Measurements from ENCODE around the gene PLEKHA8. TPM values are rescaled to one million over a fixed set of nuclear protein-coding genes. Genes with fewer than 3 reads are reported as not detected.
A peak's percentile ranks its signal among the peaks of the same experiment; 100 is the strongest.

The PLEKHA8 gene
- total RNA-seq, 2 donors from 2014 or later, result 11.7 to 14.9 TPM

- no peak overlapping the region for H3K27ac ChIP-seq
- H3K36me3 ChIP-seq, result no peaks in the 10 kb centered on the region
- H3K4me3 ChIP-seq, result no peak overlapping the region
- no peaks in the 10 kb centered on the region for H3K27me3 ChIP-seq
- H3K4me1 ChIP-seq, result no peaks in the 10 kb centered on the region
- intact Hi-C loops (cut with DNase I), result no loop called here
- H3K9ac ChIP-seq (ENCODE audit: low read depth in 2 of 2, low read length in 2 of 2), result no peak overlapping the region
- peak; percentile 69 for DNase-seq
- no peak for TF ChIP-seq CTCF (IDR thresholded peaks at IDR 0.05)
- no peaks in the 10 kb centered on the region for H3K9me3 ChIP-seq
Measured at GRCh38 chr7:30159163-30159562, 131.0 kb downstream of the PLEKHA8 start.

- Histone ChIP-seq H3K9ac (ENCODE audit: low read depth in 2 of 2, low read length in 2 of 2) (peak overlapping the region in 1 of 2 donors; percentile 51), H3K27ac (no peak overlapping the region), H3K4me1 (no peaks in the 10 kb centered on the region), H3K9me3 (no peaks in the 10 kb centered on the region), H3K36me3 (no peaks in the 10 kb centered on the region), H3K4me3 (no peak overlapping the region), H3K27me3 (no peaks in the 10 kb centered on the region)
- intact Hi-C loops (cut with DNase I), result loop anchor here (5.0 to 10.0 kb wide), 2 partner anchors 115 to 253 kb away; no protein-coding TSS in a partner anchor
- no peak for TF ChIP-seq CTCF (IDR thresholded peaks at IDR 0.05)
- DNase-seq, result peak; percentile 68
Measured at GRCh38 chr7:30159698-30160143, 131.5 kb downstream of the PLEKHA8 start.

- H3K27ac ChIP-seq, result no peak overlapping the region
- no peaks in the 10 kb centered on the region for H3K36me3 ChIP-seq
- intact Hi-C loops (cut with DNase I), result loop anchor here (5.0 to 10.0 kb wide), 2 partner anchors 114 to 252 kb away; no protein-coding TSS in a partner anchor
- H3K27me3 ChIP-seq, result no peaks in the 10 kb centered on the region
- H3K9ac ChIP-seq (ENCODE audit: low read depth in 2 of 2, low read length in 2 of 2), result peak overlapping the region in 1 of 2 donors; percentile 51
- no peak overlapping the region for H3K4me3 ChIP-seq
- TF ChIP-seq CTCF (IDR thresholded peaks at IDR 0.05), result no peak
- DNase-seq, result no peak
- no peaks in the 10 kb centered on the region for H3K4me1 ChIP-seq
- no peaks in the 10 kb centered on the region for H3K9me3 ChIP-seq
Measured at GRCh38 chr7:30160329-30160728, 132.1 kb downstream of the PLEKHA8 start.

GRCh38 chr7:30162133-30162532 lies 133.9 kb downstream of the PLEKHA8 start:
- Histone ChIP-seq H3K27me3 (no peaks in the 10 kb centered on the region), H3K4me1 (no peaks in the 10 kb centered on the region), H3K9ac (ENCODE audit: low read depth in 2 of 2, low read length in 2 of 2) (no peak overlapping the region), H3K27ac (no peak overlapping the region), H3K9me3 (no peaks in the 10 kb centered on the region), H3K4me3 (no peak overlapping the region), H3K36me3 (no peaks in the 10 kb centered on the region)
- TF ChIP-seq CTCF (IDR thresholded peaks at IDR 0.05), result no peak
- intact Hi-C loops (cut with DNase I), result loop anchor here (5.0 to 10.0 kb wide), 2 partner anchors 113 to 250 kb away; no protein-coding TSS in a partner anchor
- DNase-seq, result no peak

GRCh38 chr7:30162622-30163124 lies 134.5 kb downstream of the PLEKHA8 start:
- no peak for TF ChIP-seq CTCF (IDR thresholded peaks at IDR 0.05)
- H3K4me1 ChIP-seq, result no peaks in the 10 kb centered on the region
- no peak overlapping the region for H3K27ac ChIP-seq
- H3K4me3 ChIP-seq, result no peak overlapping the region
- no peaks in the 10 kb centered on the region for H3K27me3 ChIP-seq
- no peaks in the 10 kb centered on the region for H3K9me3 ChIP-seq
- H3K9ac ChIP-seq (ENCODE audit: low read depth in 2 of 2, low read length in 2 of 2), result no peak overlapping the region
- intact Hi-C loops (cut with DNase I), result loop anchor here (5.0 to 10.0 kb wide), 2 partner anchors 112 to 250 kb away; no protein-coding TSS in a partner anchor
- no peak for DNase-seq
- H3K36me3 ChIP-seq, result no peaks in the 10 kb centered on the region
